Measurements from ENCODE around the gene LRP4. TPM values are rescaled to one million over a fixed set of nuclear protein-coding genes. Genes with fewer than 3 reads are reported as not detected.

LRP4 gene
- total and polyA plus RNA-seq, 2 of the 13 experiments (the other 11 are each of a cell fraction or from before 2014, with no cell fraction given) = 4.7 to 13.3 TPM

- TF ChIP-seq PATZ1 (CRISPR knock-in tag; IDR thresholded peaks at IDR 0.05) (no peak), TFDP2 (CRISPR knock-in tag; IDR thresholded peaks at IDR 0.05) (no peak), ZNF792 (CRISPR knock-in tag; IDR thresholded peaks at IDR 0.05) (no peak), ZNF224 (CRISPR knock-in tag; IDR thresholded peaks at IDR 0.05) (0 out of 2 replicates have a peak, but pooled peaks have one; percentile 39), ZNF20 (CRISPR knock-in tag; IDR thresholded peaks at IDR 0.05) (0 out of 2 replicates have a peak, but pooled peaks have one; percentile 29)
Measured at GRCh38 chr11:46846510-46846830, 71.9 kb downstream of the LRP4 start (continued).

- no TSS peak for BruUV-seq (replicated peaks)
- peaks cover 4% of the 10 kb centered on the region for H3K9me3 ChIP-seq (ENCODE audit: low read length)
- ATAC-seq = peak; percentile 97
- H3K27ac ChIP-seq (ENCODE audit: extremely low read length, insufficient read depth, low read length) = peak within 1 kb of the TSS; percentile 87
- peak within 1 kb of the TSS; percentile 91 for H3K9ac ChIP-seq (ENCODE audit: insufficient read depth, low read depth, low read length)
- peaks cover 0 to 7% of the 10 kb centered on the region in 2 experiments; a peak in 1 of 5 replicates for H3K36me3 ChIP-seq (replicated peaks in 1 of 2; ENCODE audit: control insufficient read depth in 1 of 2, insufficient read depth in 2 of 2, low read length in 2 of 2)
- no peak for FAIRE-seq
- H3K79me2 ChIP-seq (ENCODE audit: insufficient read depth, low read length) = peaks cover 47% of the 10 kb centered on the region
- peak within 1 kb of the TSS; percentile 94 for H2AFZ ChIP-seq (ENCODE audit: low read length)
- CTCF ChIA-PET (ENCODE audit: low intra/inter-chr PET ratio, low total read pairs) = no interaction called here
- no peaks in the 10 kb centered on the region; the same call in 1 of the 2 replicates for H4K20me1 ChIP-seq (ENCODE audit: insufficient read depth, low read length)
- no peaks in the 10 kb centered on the region for H3K27me3 ChIP-seq (ENCODE audit: control insufficient read depth in 1 of 2, insufficient read depth in 2 of 2, low read length in 2 of 2)
- WGBS (ENCODE audit: low lambda C conversion rate) = 2% methylated on average over 22 of the region's 83 CpGs
- H3K4me3 ChIP-seq (replicated peaks in 1 of 3; ENCODE audit: insufficient read depth in 1 of 3, low read depth in 2 of 3, low read length in 3 of 3) = peak within 1 kb of the TSS; percentile 89 to 95 (median 94)
- intact Hi-C loops (cut with micrococcal nuclease; ENCODE audit: unreplicated experiment) (loop anchor here (1.0 kb wide), 1 partner anchor 20 kb away; no protein-coding TSS in a partner anchor), in situ Hi-C loops (cut with HindIII; ENCODE audit: extremely low pct_ligation_motif_present, low pct_unique_long_range_greater_than_20kb) (no loop called here)
- DNase-seq (ENCODE audit: low spot score) = peak; percentile 87
- peak within 1 kb of the TSS; percentile 94 for H3K4me2 ChIP-seq (ENCODE audit: low read depth, low read length)
- POLR2A ChIA-PET = interaction anchor here (1.2 to 3.4 kb wide), 3 partner anchors 15 to 71 kb away, joined by 3 to 16 read pairs (median 3); no protein-coding TSS in a partner anchor
- peaks cover 30% of the 10 kb centered on the region for H3K4me1 ChIP-seq (ENCODE audit: insufficient read depth, low read length)
- peak; percentile 43; the same call in 1 of the 2 replicates for TF ChIP-seq ZFP90 (CRISPR knock-in tag; IDR thresholded peaks at IDR 0.05; ENCODE audit: borderline replicate concordance)
- TF ChIP-seq JUNB (CRISPR knock-in tag; IDR thresholded peaks at IDR 0.05; ENCODE audit: borderline replicate concordance) = no peak; the same call in 1 of the 2 replicates
- TF ChIP-seq ATF3 (CRISPR knock-in tag; IDR thresholded peaks at IDR 0.05) = no peak
- peak; percentile 56; the same call in 1 of the 2 replicates for TF ChIP-seq ZNF510 (CRISPR knock-in tag; IDR thresholded peaks at IDR 0.05; ENCODE audit: low read depth)
- TF ChIP-seq ZBTB4 (CRISPR knock-in tag; IDR thresholded peaks at IDR 0.05; ENCODE audit: borderline replicate concordance) = no peak
- TF ChIP-seq THAP11 (CRISPR knock-in tag; IDR thresholded peaks at IDR 0.05) = peak; percentile 80
- TF ChIP-seq POLR2G (IDR thresholded peaks at IDR 0.05; ENCODE audit: low read depth, low read length) = peak; percentile 85
- TF ChIP-seq SAP130 (CRISPR knock-in tag; IDR thresholded peaks at IDR 0.05; ENCODE audit: low read depth) = peak; percentile 87
Measured at GRCh38 chr11:46845740-46846509, 72.4 kb downstream of the LRP4 start, which contains the start of gene CKAP5. CKAP5 (minus strand) TSS chr11:46846280; CDS start chr11:46821231, 25,049 bp downstream.

Data from HepG2 (cell line).